ENCODE data around the gene UACA.
"Not testable (repeated sequence)": the region's sequence is repeated elsewhere in the genome, so short reads cannot be mapped to it uniquely, and the experiment has no call there.

Gene UACA
- total RNA-seq: 2.2 to 24.9 (median 13.2) reads per million in 17 experiments

GRCh38 chr15:70763120-70763949 is at the start of gene UACA:
TSS of gene UACA (minus strand) at chr15:70763558. CDS start at chr15:70763407, 151 bp downstream.
- DNase-seq: peak; percentile 87 to 96 (median 92)

GRCh38 chr15:70812827-70813364 is 49.5 kb upstream of the UACA start:
- no peak for DNase-seq

GRCh38 chr15:70810916-70811578 is 47.7 kb upstream of the UACA start:
- no peak for DNase-seq

- peak; percentile 77 to 91 (median 88) for DNase-seq
Observed at GRCh38 chr15:70806992-70807712, 43.8 kb upstream of the UACA start.

GRCh38 chr15:70804388-70804787 is 41.0 kb upstream of the UACA start:
- DNase-seq: not testable (repeated sequence)

- no peak for DNase-seq
Observed at GRCh38 chr15:70802629-70803028, 39.3 kb upstream of the UACA start.

- no peak for DNase-seq
Observed at GRCh38 chr15:70801109-70801508, 37.8 kb upstream of the UACA start.

GRCh38 chr15:70799667-70800450 is 36.5 kb upstream of the UACA start:
- no peak for DNase-seq

- DNase-seq: no peak
Observed at GRCh38 chr15:70797464-70797863, 34.1 kb upstream of the UACA start.

GRCh38 chr15:70796516-70797310 is 33.4 kb upstream of the UACA start:
- no peak for DNase-seq

- DNase-seq: no peak
Observed at GRCh38 chr15:70795311-70795665, 31.9 kb upstream of the UACA start.

- DNase-seq: no peak
Observed at GRCh38 chr15:70794596-70795310, 31.4 kb upstream of the UACA start.

GRCh38 chr15:70793694-70794093 is 30.3 kb upstream of the UACA start:
- no peak for DNase-seq

GRCh38 chr15:70792171-70792573 is 28.8 kb upstream of the UACA start:
- DNase-seq: peak in 2 of 4 experiments; percentile 34 to 35

- no peak for DNase-seq
Observed at GRCh38 chr15:70791259-70791658, 27.9 kb upstream of the UACA start.

GRCh38 chr15:70789213-70789612 is 25.9 kb upstream of the UACA start:
- no peak for DNase-seq

- DNase-seq: no peak
Observed at GRCh38 chr15:70788114-70789049, 25.0 kb upstream of the UACA start.

- DNase-seq: no peak
Observed at GRCh38 chr15:70786996-70787395, 23.6 kb upstream of the UACA start.

- DNase-seq: no peak
Observed at GRCh38 chr15:70783610-70784022, 20.3 kb upstream of the UACA start.

All from suppressor macrophage (primary cell).